NCI-H2171 (cell line): Measurements from ENCODE around the gene GMPR.

Experiments
- DNase-seq: peaks from one replicate; lab custom pipeline; 2025; lab: John Stamatoyannopoulos, UW

Gene GMPR

DNA sequence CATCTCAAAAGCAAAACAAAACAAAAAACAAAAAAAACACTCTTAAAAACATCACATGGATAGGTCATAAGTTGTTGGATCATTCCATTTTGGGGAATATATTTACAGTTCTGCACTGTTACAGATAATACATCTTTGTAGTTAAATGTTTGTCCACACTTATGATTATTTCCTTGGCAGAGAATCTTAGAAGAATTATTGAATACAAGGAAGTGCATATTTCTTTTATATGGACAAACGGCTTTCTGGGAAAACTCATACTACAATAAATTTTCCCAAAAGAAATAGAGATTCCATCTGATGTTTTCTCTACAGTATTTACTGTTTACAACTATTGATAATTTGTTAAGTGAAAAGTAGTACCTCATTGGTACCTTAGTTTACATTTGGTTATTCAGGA is 33.8 kb downstream of the GMPR start:
- DNase-seq, result no peak

DNA sequence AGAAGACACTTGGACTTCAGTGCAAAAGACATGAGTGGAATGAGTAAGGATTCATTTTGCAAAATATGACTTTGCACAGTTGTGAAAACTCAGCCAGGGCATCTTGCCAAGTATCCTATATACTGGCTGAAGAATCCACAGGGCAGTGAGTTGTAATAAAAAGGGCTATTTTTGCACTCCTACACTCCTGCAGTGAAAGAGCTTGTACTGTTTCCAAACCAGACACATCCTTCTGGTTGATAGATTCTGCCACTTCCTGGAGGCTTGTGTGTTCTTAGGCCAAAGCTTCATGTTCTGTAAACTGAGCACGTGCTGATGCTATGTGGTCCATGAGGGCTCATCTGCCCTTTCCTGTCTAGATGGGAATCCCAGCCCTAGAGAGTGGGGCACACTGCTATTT is 34.9 kb downstream of the GMPR start:
- no peak for DNase-seq

DNA sequence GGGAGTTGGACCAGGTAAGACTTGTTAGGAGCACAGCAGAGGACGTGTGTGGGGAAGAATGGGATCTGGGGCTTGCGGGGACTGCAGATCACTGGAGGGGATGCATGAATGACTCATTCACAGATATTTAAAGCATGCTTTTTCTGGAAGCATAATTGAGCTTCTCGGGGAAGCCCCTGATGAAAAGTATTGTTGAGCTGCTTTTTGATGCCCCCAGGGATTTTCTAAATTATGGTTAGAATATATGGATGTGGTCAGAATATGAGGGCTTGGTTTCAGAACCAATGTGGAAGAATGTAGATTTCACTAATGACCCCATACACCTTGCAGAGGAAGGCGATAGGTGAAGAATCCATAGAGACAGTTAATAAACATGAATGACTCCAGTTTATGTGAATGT is 36.1 kb downstream of the GMPR start:
- DNase-seq, result no peak

DNA sequence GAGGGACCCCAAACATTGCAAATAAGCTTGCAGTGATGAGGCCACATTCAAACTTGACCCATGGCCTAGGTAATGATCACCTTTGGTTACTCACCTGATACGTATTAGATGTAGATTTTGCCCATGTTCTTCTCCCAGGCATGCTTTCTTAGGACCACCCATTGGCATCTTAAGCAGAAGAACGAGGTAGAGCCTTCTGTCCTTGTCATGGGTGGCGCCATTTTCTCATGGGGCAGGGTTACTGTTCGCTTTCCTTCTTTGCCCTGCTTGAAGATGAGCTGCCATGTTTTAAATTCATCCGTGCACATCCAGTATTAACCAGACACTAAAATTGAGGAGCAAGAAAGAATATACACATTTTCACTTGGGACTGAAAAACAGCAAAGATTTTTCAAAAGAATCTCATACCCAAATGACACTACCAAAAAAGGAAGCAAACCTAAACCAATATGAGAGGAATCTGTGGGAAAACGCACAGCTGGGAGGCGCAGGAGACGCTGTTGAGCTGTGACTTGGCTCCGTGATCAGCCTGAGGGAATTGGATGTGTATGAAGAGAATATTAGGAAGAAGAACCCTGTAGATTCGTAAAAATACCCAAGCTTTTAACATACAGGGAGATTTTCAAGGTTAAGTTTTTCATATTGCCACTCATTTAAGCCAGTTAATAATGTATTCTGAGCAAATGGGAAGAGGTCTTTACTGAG is 36.6 kb downstream of the GMPR start:
- DNase-seq, result no peak

DNA sequence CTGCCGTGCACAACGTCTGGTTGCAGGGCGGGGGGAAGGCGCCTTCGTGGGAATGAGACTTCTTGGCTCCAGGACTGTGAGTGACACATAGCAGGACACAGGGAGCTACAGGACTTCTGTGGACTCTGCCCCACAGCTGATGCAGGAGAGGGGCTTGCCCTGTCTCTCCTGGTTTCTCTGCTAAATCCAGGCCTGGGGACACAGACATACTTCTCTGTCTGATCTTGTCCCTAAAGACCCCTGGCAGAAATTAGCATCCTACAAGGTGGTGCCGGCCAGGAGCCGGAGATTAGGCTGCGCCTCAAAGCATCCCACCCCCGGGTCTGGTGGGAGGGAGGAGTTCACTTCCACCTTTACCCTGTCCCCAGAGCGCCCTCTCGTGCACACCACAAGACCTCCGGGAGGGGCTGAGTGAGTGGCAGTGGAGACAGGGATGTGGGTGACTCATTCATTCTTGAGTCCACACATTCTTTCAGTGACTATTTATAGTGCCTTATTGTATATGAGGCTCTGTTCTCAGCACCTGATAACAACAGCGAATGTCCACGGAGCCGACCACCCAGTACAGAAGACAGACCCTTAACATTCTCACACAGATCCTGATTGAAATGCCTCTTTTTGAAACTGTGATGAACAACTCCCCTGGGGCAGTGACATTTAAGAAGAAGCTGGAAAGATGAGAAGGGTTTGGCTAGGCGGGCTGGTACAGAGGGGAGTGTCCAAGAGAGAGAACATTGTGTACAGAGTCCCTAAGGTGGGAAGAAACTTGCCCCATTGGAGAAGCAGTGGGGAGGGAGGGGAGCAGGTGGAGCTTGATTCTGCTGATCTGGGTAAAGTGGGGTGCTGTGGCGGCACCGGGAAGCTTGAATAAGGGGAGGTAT is 39.0 kb downstream of the GMPR start:
- no peak for DNase-seq

DNA sequence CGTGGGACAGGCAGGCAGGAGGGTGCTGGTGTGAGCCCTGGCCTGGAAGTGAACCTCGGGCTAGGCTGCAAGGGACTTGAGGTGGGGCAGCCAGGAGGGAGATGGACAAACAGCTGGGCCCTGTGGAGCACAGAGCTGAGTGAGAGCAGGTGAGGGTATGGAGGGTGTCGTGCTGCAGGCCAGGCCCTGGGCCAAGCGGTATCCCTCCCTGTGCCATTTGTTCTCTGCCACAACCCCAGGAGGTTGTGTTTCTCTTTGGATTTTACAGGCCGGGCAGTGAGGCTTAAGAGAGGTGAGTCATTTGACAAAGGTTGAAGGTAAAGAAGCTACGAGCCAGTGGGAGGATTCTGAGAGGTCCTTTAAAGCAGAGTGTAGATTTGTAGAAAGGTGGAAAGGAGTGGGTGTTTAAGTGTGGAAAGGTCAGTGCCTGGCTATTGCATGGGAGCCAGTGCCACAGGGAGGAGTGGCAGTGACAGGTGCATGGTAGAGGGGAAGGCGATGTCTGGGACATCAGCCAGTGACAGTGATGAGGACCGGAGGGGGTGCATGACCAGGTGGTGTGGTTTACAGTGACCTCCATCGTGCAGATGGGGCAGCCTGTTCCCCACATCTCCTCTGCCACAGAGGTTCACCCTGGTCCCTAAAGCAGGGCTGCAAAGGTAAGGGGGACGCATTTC is 39.8 kb downstream of the GMPR start:
- no peak for DNase-seq

DNA sequence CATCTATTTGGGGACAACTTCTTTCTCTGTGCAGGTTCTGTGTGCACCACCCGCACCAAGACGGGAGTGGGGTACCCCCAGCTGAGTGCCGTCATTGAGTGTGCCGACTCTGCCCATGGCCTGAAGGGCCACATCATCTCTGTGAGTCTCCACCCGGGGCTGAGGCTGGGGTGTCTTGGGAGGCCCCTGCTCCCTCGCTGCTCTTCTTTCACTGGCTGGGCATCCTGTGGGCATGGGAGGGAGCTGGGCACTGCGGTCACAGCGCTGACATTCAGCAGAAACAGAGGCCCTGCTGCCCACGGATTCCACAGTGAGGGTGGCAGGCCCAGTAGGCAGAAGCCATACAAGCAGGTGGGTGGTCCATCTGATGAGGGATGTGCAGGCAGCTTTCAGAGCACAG is 40.4 kb downstream of the GMPR start:
- no peak for DNase-seq

GRCh38 chr6:16279243-16279642 is 40.9 kb downstream of the GMPR start:
- DNase-seq, result no peak

DNA sequence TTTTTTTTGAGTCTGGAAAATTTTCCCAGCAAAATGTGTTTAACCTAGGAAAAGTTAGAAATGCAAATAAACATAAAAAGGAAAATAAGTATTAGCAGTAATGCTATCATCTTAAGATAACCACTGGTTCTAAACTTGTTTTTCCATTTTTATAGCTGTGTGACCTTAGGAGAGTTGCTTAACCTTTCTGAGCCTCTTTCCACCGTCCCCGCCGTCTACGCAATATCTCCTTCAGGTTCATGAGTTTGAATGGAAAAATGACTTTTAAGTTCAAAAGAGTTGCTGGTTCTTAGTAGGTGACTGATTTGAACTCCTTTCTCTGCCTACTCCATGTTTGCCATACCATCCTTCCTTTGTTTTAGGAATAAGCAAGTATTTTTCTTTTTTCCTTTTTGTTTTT is 44.0 kb downstream of the GMPR start:
- no peak for DNase-seq

DNA sequence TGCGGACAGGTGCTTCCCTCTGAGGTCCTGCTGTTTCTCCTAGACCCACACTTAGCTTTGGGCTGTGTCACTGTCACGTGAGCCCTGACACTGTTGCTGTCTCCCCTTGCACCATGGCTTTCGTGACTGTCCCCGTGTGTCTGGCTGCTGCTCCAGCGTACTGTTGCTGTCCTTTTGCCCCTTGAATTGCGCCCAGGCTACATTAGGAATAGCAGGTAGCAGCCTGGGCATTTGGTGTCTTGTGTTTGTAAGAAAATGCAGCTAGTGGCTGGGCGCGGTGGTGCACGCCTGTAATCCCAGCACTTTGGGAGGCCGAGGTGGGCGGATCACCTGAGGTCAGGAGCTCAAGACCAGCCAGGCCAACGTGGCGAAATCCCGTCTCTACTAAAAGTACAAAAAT is 46.1 kb downstream of the GMPR start:
- no peak for DNase-seq

- no peak for DNase-seq
These were observed 47.2 kb downstream of the GMPR start for GRCh38 chr6:16285467-16286150.

DNA sequence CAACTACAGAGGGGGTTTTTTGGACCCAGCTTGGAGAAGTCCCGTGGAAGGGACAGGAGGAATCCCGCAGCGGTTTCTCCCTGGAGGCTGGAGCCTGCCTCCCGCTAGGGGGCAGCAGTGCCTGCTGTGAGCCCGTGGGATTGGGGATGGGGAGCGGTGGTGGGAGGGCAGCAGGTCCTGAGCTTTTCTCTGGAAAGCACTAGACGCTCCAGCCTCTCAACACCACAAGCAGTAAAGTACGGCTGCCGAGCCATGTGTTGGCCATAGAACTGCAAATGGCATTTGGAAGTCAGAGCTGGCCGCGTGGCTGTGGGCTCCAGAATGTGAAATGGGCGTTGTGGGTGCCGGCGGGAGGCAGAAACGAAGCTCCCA is 47.8 kb downstream of the GMPR start:
- DNase-seq, result no peak

DNA sequence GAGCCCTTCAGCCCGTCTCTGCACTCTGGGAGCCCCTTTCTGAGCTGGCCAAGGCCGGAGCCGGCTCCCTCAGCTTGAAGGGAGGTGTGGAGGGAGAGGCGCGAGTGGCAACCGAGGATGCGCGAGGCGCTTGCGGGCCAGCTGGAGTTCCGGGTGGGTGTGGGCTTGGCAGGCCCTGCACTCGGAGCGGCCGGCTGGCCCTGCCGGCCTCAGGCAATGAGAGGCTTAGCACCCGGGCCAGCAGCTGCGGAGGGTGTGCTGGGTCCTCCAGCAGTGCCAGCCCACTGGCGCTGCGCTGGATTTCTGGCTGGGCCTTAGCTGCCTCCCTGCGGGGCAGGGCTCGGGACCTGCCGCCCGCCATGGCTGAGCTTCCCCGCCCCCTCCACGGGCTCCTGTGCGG is 49.8 kb downstream of the GMPR start:
- no peak for DNase-seq

GRCh38 chr6:16291739-16292138 is 53.4 kb downstream of the GMPR start:
- no peak for DNase-seq

DNA sequence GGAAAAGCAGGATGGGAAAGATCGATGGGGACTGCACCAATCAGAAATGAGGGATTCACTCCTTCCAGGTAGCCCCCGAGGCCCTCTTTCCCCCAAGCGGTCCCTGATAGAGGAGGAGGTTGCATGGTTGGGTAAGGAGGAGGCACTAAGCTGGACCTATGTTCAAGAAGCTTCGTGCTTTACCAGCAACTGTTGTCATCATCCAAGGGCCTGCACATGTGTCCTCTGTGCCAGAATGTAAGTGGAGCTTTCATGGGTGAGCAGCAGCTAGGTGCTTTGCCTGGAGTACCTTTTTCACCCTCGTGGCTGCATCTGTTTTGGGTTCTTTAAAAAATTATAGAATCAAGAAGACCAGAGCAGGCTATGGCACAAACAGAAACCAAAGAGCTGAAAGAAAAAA is 54.0 kb downstream of the GMPR start:
- DNase-seq, result no peak

- DNase-seq, result no peak
These were observed 54.6 kb downstream of the GMPR start for GRCh38 chr6:16292942-16293341.

GRCh38 chr6:16294371-16294770 is 56.0 kb downstream of the GMPR start:
- DNase-seq, result no peak

DNA sequence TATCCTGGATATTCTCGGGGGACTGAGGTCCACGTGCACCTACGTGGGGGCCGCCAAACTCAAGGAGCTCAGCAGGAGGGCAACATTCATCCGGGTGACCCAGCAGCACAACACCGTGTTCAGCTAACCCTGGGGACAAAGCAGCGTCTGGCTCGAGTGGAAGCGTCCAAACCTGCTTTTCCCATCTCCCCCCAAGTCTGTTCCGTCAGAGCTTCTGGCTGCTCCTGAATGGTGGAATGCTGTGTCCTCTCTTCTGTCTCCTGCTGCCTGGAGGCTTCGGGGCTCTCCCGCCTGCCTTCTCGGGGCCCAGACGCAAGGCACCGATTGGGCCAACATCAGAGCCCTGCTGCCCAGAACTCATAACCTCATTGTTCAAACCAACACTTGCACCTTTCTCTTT is 56.7 kb downstream of the GMPR start:
- no peak for DNase-seq

- no peak for DNase-seq
These were observed 57.1 kb downstream of the GMPR start for GRCh38 chr6:16295471-16295870.

- no peak for DNase-seq
These were observed 57.8 kb downstream of the GMPR start for GRCh38 chr6:16296061-16296670.

DNA sequence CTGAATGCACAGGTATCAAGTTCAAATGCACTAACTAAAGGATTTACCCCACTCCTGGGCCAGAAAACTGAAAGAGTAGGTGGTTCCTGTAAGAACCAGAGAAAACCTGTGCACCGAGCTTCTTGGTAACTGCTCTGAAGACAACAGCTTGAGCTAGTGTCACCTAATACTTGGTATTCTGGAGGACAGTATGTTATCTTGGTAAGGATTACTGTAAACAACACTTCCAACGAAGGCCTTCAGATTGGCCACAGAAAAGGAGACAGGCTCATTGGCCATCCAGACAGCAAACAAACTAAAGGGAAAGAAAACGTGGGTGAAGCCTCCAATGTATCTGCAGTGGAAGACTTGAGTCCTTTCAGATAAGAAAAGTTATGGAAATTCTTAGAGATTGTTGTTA is 61.5 kb downstream of the GMPR start:
- no peak for DNase-seq

DNA sequence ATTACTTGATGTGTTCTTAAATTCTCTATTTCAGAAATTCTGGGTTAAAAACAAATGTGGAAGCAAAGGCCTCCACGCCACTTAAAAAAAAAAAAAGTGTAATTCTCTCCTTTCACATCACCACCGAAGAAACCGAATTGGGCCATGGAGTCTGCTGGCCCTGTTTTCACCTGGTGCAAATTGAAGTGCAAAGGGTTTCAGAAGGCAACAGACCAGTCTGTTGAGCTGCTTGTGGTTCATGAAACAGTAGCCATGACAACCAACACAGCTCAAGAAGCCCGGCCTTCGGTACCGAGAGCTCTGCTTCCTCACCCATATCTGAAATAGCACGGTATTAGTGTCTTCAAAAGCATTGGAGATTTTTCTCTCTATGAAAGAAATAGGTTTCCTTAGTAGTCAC is 63.1 kb downstream of the GMPR start:
- no peak for DNase-seq
